ENCODE measurements around the gene SH3RF2.

- no peak for TF ChIP-seq MED8 (CRISPR knock-in tag; IDR thresholded peaks at IDR 0.05; ENCODE audit: insufficient replicate concordance)
- TF ChIP-seq ZNF660 (CRISPR knock-in tag; IDR thresholded peaks at IDR 0.05; ENCODE audit: borderline replicate concordance, low read depth) = no peak
- no peak for TF ChIP-seq CTCF (CRISPR knock-in tag; IDR thresholded peaks at IDR 0.05)
- no peak for TF ChIP-seq ZUFSP (CRISPR knock-in tag; IDR thresholded peaks at IDR 0.05; ENCODE audit: borderline replicate concordance)
- no peak for TF ChIP-seq CEBPB (IDR thresholded peaks at IDR 0.05; ENCODE audit: borderline replicate concordance, low read depth, low read length)
- no peak for TF ChIP-seq FOXK2 (IDR thresholded peaks at IDR 0.05)
Measured at GRCh38 chr5:145981589-145982571, 45.5 kb downstream of the SH3RF2 start.
